ENCODE data around the gene CPSF7. TPM values are rescaled to one million over a fixed set of nuclear protein-coding genes. Genes with fewer than 3 reads are reported as not detected.

CPSF7 gene
- total RNA-seq, 1 donor from 2014 or later: 124 TPM

GRCh38 chr11:61361237-61361740, 68.5 kb downstream of the CPSF7 start:
- Mint-ChIP-seq H3K9me3 (no peaks in the 10 kb centered on the region), H3K36me3 (ENCODE audit: low read depth) (peaks cover 63% of the 10 kb centered on the region), H3K4me3 (peak overlapping the region; percentile 100), H3K27me3 (no peaks in the 10 kb centered on the region), H3K27ac (peak overlapping the region; percentile 98), H3K4me1 (peaks cover 65% of the 10 kb centered on the region)
- CTCF ChIA-PET: interaction anchor here (0.6 to 9.0 kb wide), 5 partner anchors 20 to 453 kb away, joined by 3 to 126 read pairs (median 3); partner anchors contain the start of genes DDB1 and TKFC
- no peak for ATAC-seq (ENCODE audit: low read depth)
- no peak for TF ChIP-seq CTCF (IDR thresholded peaks at IDR 0.05)
- intact Hi-C loops (cut with micrococcal nuclease): no loop called here
- DNase-seq: no peak
- POLR2A ChIA-PET: interaction anchor here (0.5 to 8.7 kb wide), 15 partner anchors 8 to 1468 kb away, joined by 3 to 224 read pairs (median 8); partner anchors contain the start of genes CPSF7, DDB1, SDHAF2 and TKFC

- intact Hi-C loops (cut with micrococcal nuclease): loop anchor here (1.0 to 10.0 kb wide), 4 partner anchors 8 to 1195 kb away; partner anchors contain the start of gene FTH1
- Mint-ChIP-seq H3K27me3 (no peaks in the 10 kb centered on the region), H3K27ac (peak overlapping the region; percentile 98), H3K9me3 (no peaks in the 10 kb centered on the region), H3K36me3 (ENCODE audit: low read depth) (peaks cover 58% of the 10 kb centered on the region), H3K4me3 (peak overlapping the region; percentile 100), H3K4me1 (peaks cover 78% of the 10 kb centered on the region)
- POLR2A ChIA-PET: interaction anchor here (0.6 to 8.7 kb wide), 11 partner anchors 12 to 1476 kb away, joined by 3 to 224 read pairs (median 5); partner anchors contain the start of genes CPSF7, DDB1, SDHAF2 and TKFC
- TF ChIP-seq CTCF (IDR thresholded peaks at IDR 0.05): no peak
- CTCF ChIA-PET: interaction anchor here (7.9 to 9.0 kb wide), 2 partner anchors 23 to 25 kb away, joined by 81 to 126 read pairs; partner anchors contain the start of genes DDB1 and TKFC
- DNase-seq (no peak), ATAC-seq (ENCODE audit: low read depth) (no peak)
Observed at GRCh38 chr11:61359516-61359915, 70.3 kb downstream of the CPSF7 start.

- TF ChIP-seq CTCF (IDR thresholded peaks at IDR 0.05): no peak
- Mint-ChIP-seq H3K4me3 (peak overlapping the region; percentile 100), H3K4me1 (peaks cover 83% of the 10 kb centered on the region), H3K27me3 (no peaks in the 10 kb centered on the region), H3K27ac (peak overlapping the region; percentile 98), H3K9me3 (no peaks in the 10 kb centered on the region), H3K36me3 (ENCODE audit: low read depth) (peaks cover 57% of the 10 kb centered on the region)
- intact Hi-C loops (cut with micrococcal nuclease): loop anchor here (5.0 to 10.0 kb wide), 3 partner anchors 266 to 1196 kb away; partner anchors contain the start of gene FTH1
- ATAC-seq (ENCODE audit: low read depth) (no peak), DNase-seq (no peak)
- POLR2A ChIA-PET: interaction anchor here (0.7 to 8.7 kb wide), 11 partner anchors 8 to 1477 kb away, joined by 3 to 109 read pairs (median 11); partner anchors contain the start of genes DDB1, TKFC and TMEM216
- CTCF ChIA-PET: interaction anchor here (7.9 to 9.0 kb wide), 2 partner anchors 22 to 26 kb away, joined by 81 to 126 read pairs; partner anchors contain the start of genes DDB1 and TKFC
Observed at GRCh38 chr11:61358566-61358965, 71.2 kb downstream of the CPSF7 start.

GRCh38 chr11:61357894-61358239, 71.9 kb downstream of the CPSF7 start:
- ATAC-seq (ENCODE audit: low read depth): no peak
- Mint-ChIP-seq H3K9me3 (no peaks in the 10 kb centered on the region), H3K4me1 (peaks cover 83% of the 10 kb centered on the region), H3K36me3 (ENCODE audit: low read depth) (peaks cover 60% of the 10 kb centered on the region), H3K27me3 (no peaks in the 10 kb centered on the region), H3K27ac (peak overlapping the region; percentile 98), H3K4me3 (peak overlapping the region; percentile 90)
- TF ChIP-seq CTCF (IDR thresholded peaks at IDR 0.05): no peak
- DNase-seq: no peak
- POLR2A ChIA-PET: interaction anchor here (1.2 to 8.7 kb wide), 12 partner anchors 9 to 1523 kb away, joined by 3 to 109 read pairs (median 16); partner anchors contain the start of genes CPSF7, DDB1, SDHAF2 and TKFC
- CTCF ChIA-PET: interaction anchor here (0.6 to 7.9 kb wide), 3 partner anchors 23 to 38 kb away, joined by 3 to 92 read pairs (median 81); no protein-coding TSS in a partner anchor
- intact Hi-C loops (cut with micrococcal nuclease): loop anchor here (1.0 to 10.0 kb wide), 6 partner anchors 22 to 1197 kb away; partner anchors contain the start of genes CPSF7, FTH1 and TMEM216

Data from activated B cell treated with CpG ODN at 0.5 μM for 24 hours (primary cell).